SK-N-SH (cell line): Measurements from ENCODE around the gene AKAP6. TPM values are rescaled to one million over a fixed set of nuclear protein-coding genes. Genes with fewer than 3 reads are reported as not detected.
A peak's percentile ranks its signal among the peaks of the same experiment; 100 is the strongest.

ENCODE experiments used
- CTCF ChIA-PET: fragments of 300-600, 350-600 bp; formaldehyde crosslinking; extraction: SDS; loops from one replicate; lab custom pipeline; 2021; lab: Yijun Ruan, JAX
- POLR2A ChIA-PET: fragments of 350-600 bp; sonication (Branson Sonifier 250); formaldehyde crosslinking; extraction: SDS; loops from one replicate; lab custom pipeline; 2020; ENCODE audit warnings: antibody characterized with exemption, inconsistent platforms; lab: Yijun Ruan, JAX
- DNase-seq: peaks from one replicate; pipeline ENCODE4 v3.0.0; 2012
- H2AFZ ChIP-seq: fragments of 200-600 bp; sonication (generic); 2 replicates; pipeline ENCODE4 v1.8.1; 2016; ENCODE audit warnings: antibody characterized with exemption, mild to moderate bottlenecking, low read depth
- H3F3A ChIP-seq: fragments of 200-600 bp; sonication (generic); replicated peaks from 2 replicates; pipeline ENCODE3; 2016; ENCODE audit warnings: antibody characterized with exemption, mild to moderate bottlenecking; ENCODE audit not compliant: insufficient read depth
- H3K27ac ChIP-seq, 2 experiments: fragments of 200-500 bp in 1 of 2; fragments of 200-600 bp in 1 of 2; sonication (Bioruptor generic) in 1 of 2; sonication (generic), shearing (Covaris generic) in 1 of 2; 2 replicates each; pipeline versions ENCODE4 v1.5.1 to v1.6.1; 2014 to 2016; ENCODE audit warnings: low read depth in 2 of 2, inconsistent platforms in 1 of 2, low read length in 1 of 2, mild to moderate bottlenecking in 1 of 2, mixed read lengths in 1 of 2
- H3K27me3 ChIP-seq: fragments of 200-600 bp; sonication (generic), shearing (Covaris generic); 2 replicates; pipeline ENCODE4 v1.6.1; 2016; ENCODE audit warnings: mixed run types; ENCODE audit not compliant: insufficient read depth
- H3K36me3 ChIP-seq, 2 experiments: fragments of 200-500 bp in 1 of 2; fragments of 200-600 bp in 1 of 2; sonication (Bioruptor generic) in 1 of 2; sonication (generic) in 1 of 2; replicated peaks in 1 of 2; 2 replicates each; pipeline versions ENCODE3 to v1.5.1; 2014 to 2016; ENCODE audit warnings: low read length in 1 of 2, mild to moderate bottlenecking in 1 of 2; ENCODE audit not compliant: insufficient read depth in 2 of 2, control insufficient read depth in 1 of 2
- H3K4me1 ChIP-seq, 2 experiments: fragments of 200-500 bp in 1 of 2; fragments of 200-600 bp in 1 of 2; sonication (Bioruptor generic) in 1 of 2; sonication (generic), shearing (Covaris generic) in 1 of 2; 2 replicates each; pipeline versions ENCODE4 v1.5.1 to v1.6.1; 2014 to 2016; ENCODE audit warnings: low read depth in 1 of 2, low read length in 1 of 2, mixed run types in 1 of 2; ENCODE audit not compliant: insufficient read depth in 2 of 2, control insufficient read depth in 1 of 2
- H3K4me2 ChIP-seq: fragments of 200-600 bp; sonication (generic), shearing (Covaris generic); 2 replicates; pipeline ENCODE4 v1.6.1; 2017; ENCODE audit warnings: mixed run types
- H3K4me3 ChIP-seq, 2 experiments: fragments of 200-500 bp in 1 of 2; fragments of 200-600 bp in 1 of 2; sonication (Bioruptor generic) in 1 of 2; sonication (generic), shearing (Covaris generic) in 1 of 2; 2 replicates each; pipeline versions ENCODE4 v1.5.1 to v1.8.1; 2014 to 2016; ENCODE audit warnings: low read depth in 2 of 2, inconsistent platforms in 1 of 2, low read length in 1 of 2, mild to moderate bottlenecking in 1 of 2, mixed read lengths in 1 of 2, moderate library complexity in 1 of 2
- H3K79me2 ChIP-seq: fragments of 200-600 bp; sonication (generic); 2 replicates; pipeline ENCODE4 v1.8.1; 2017; ENCODE audit warnings: mild to moderate bottlenecking; ENCODE audit not compliant: insufficient read depth
- H3K9ac ChIP-seq: fragments of 200-600 bp; sonication (generic); 2 replicates; pipeline ENCODE4 v1.6.1; 2017; ENCODE audit warnings: mixed run types
- H3K9me2 ChIP-seq: fragments of 200-600 bp; sonication (generic); 2 replicates; pipeline ENCODE4 v1.6.1; 2017; ENCODE audit warnings: mixed run types
- H3K9me3 ChIP-seq: fragments of 200-600 bp; sonication (generic); 2 replicates; pipeline ENCODE4 v1.6.1; 2017; ENCODE audit warnings: mixed run types, mild to moderate bottlenecking, moderate library complexity
- H4K20me1 ChIP-seq: fragments of 200-600 bp; sonication (generic); 2 replicates; pipeline ENCODE4 v1.6.1; 2017; ENCODE audit warnings: mild to moderate bottlenecking, mixed run types; ENCODE audit not compliant: insufficient read depth
- CHD2 ChIP-seq: fragments of 150-350 bp; IDR thresholded peaks from 2 replicates; pipeline ENCODE4 v1.6.1; 2018; ENCODE audit warnings: low read length; ENCODE audit not compliant: partially characterized antibody
- EP300 ChIP-seq, 2 experiments: IDR thresholded peaks; 2 replicates each; pipeline versions ENCODE4 v1.4.0 to v1.6.1; 2012; ENCODE audit warnings: borderline replicate concordance in 1 of 2, low read depth in 1 of 2, low read length in 1 of 2
- EZH2phosphoT487 ChIP-seq: fragments of 200-600 bp; sonication (generic); IDR thresholded peaks from 2 replicates; pipeline ENCODE4 v1.6.1; 2017; ENCODE audit warnings: low read depth, mixed run types, mild to moderate bottlenecking, antibody characterized with exemption, moderate library complexity, borderline replicate concordance
- FOSL2 ChIP-seq: IDR thresholded peaks from 2 replicates; pipeline ENCODE4 v1.4.0; 2012; ENCODE audit warnings: low read depth, mild to moderate bottlenecking, moderate library complexity, borderline replicate concordance
- FOXM1 ChIP-seq: IDR thresholded peaks from 2 replicates; pipeline ENCODE4 v1.4.0; 2012; ENCODE audit warnings: low read depth, mild to moderate bottlenecking
- GABPA ChIP-seq: IDR thresholded peaks from 2 replicates; pipeline ENCODE4 v1.4.0; 2012; ENCODE audit warnings: low read depth, mild to moderate bottlenecking
- GATA2 ChIP-seq: sonication (generic); formaldehyde crosslinking; IDR thresholded peaks from 2 replicates; pipeline ENCODE4 v1.5.0; 2020; ENCODE audit warnings: mild to moderate bottlenecking, missing genetic modification reagents
- JUND ChIP-seq: IDR thresholded peaks from 2 replicates; pipeline ENCODE4 v1.4.0; 2012
- MAX ChIP-seq: IDR thresholded peaks from 2 replicates; pipeline ENCODE4 v1.4.0; 2012; ENCODE audit warnings: low read depth
- MEF2A ChIP-seq: IDR thresholded peaks from 2 replicates; pipeline ENCODE4 v1.4.0; 2012; ENCODE audit warnings: low read depth, borderline replicate concordance
- MXI1 ChIP-seq: IDR thresholded peaks from 2 replicates; pipeline ENCODE4 v1.6.1; 2012; ENCODE audit warnings: mild to moderate bottlenecking, low read depth, low read length, improper control_type of control experiment
- NFIC ChIP-seq: IDR thresholded peaks from 2 replicates; pipeline ENCODE4 v1.4.0; 2012; ENCODE audit warnings: borderline replicate concordance
- NRF1 ChIP-seq: IDR thresholded peaks from 2 replicates; pipeline ENCODE4 v1.6.1; 2012; ENCODE audit warnings: low read depth, mild to moderate bottlenecking, low read length
- PBX3 ChIP-seq: IDR thresholded peaks from 2 replicates; pipeline ENCODE4; 2012
- POLR2AphosphoS5 ChIP-seq: IDR thresholded peaks from 2 replicates; pipeline ENCODE4 v1.6.1; 2012; ENCODE audit warnings: low read depth, low read length
- RAD21 ChIP-seq: IDR thresholded peaks from 2 replicates; pipeline ENCODE4 v1.6.1; 2012; ENCODE audit warnings: mild to moderate bottlenecking, low read length
- RCOR1 ChIP-seq: fragments of 150-350 bp; IDR thresholded peaks from 2 replicates; pipeline ENCODE4 v1.6.1; 2017; ENCODE audit warnings: antibody characterized with exemption, low read length
- RFX5 ChIP-seq: IDR thresholded peaks from 2 replicates; pipeline ENCODE4 v1.6.1; 2012; ENCODE audit warnings: mild to moderate bottlenecking, improper control_type of control experiment, low read length
- RXRA ChIP-seq: IDR thresholded peaks from 2 replicates; pipeline ENCODE4 v1.4.0; 2012; ENCODE audit warnings: low read depth, mild to moderate bottlenecking, borderline replicate concordance
- SIN3A ChIP-seq: IDR thresholded peaks from 2 replicates; pipeline ENCODE4 v1.6.1; 2012; ENCODE audit warnings: low read depth, mild to moderate bottlenecking, low read length, moderate library complexity, borderline replicate concordance
- TAF1 ChIP-seq: IDR thresholded peaks from 2 replicates; pipeline ENCODE4 v1.6.1; 2012; ENCODE audit warnings: low read depth, mild to moderate bottlenecking, low read length, moderate library complexity, borderline replicate concordance
- TCF12 ChIP-seq: IDR thresholded peaks from 2 replicates; pipeline ENCODE4 v1.4.0; 2012
- TEAD4 ChIP-seq: IDR thresholded peaks from 2 replicates; pipeline ENCODE4 v1.4.0; 2012; ENCODE audit warnings: mild to moderate bottlenecking, borderline replicate concordance; ENCODE audit not compliant: insufficient read depth
- USF1 ChIP-seq: IDR thresholded peaks from 2 replicates; pipeline ENCODE4 v1.4.0; 2012; ENCODE audit warnings: low read depth, borderline replicate concordance
- USF2 ChIP-seq: fragments of 150-350 bp; IDR thresholded peaks from 2 replicates; pipeline ENCODE4 v1.6.1; 2017; ENCODE audit warnings: antibody characterized with exemption, low read length, low read depth, borderline replicate concordance
- YY1 ChIP-seq: IDR thresholded peaks from 2 replicates; pipeline ENCODE4 v1.4.0; 2012; ENCODE audit warnings: low read depth, mild to moderate bottlenecking
- ZBTB33 ChIP-seq: IDR thresholded peaks from 2 replicates; pipeline ENCODE4 v1.4.0; 2012; ENCODE audit warnings: low read depth, borderline replicate concordance
- WGBS: methylation state at CpG from one replicate; pipeline ENCODE4 v1.1.6; 2017; ENCODE audit warnings: low lambda C conversion rate; 5-methylcytosine and 5-hydroxymethylcytosine counted together
- polyA plus RNA-seq, 3 experiments: library from polyadenylated mRNA; depleted of rRNA; stranded (reverse); fragments of >200 nt; gene quantifications; 2 replicates each; pipeline ENCODE4 v1.2.3, GENCODE V29; 2012

The AKAP6 gene
- polyA plus RNA-seq, 1 of the 3 experiments (the other 2 are of a cell fraction): 1.7 TPM

GRCh38 chr14:32633224-32633859 is 304.2 kb downstream of the AKAP6 start:
- Histone ChIP-seq H3K4me1 (peaks cover 4 to 34% of the 10 kb centered on the region in 2 experiments; a peak in 2 of 4 replicates), H3K36me3 (no peaks in the 10 kb centered on the region), H3K9ac (no peak overlapping the region), H3K4me2 (peak overlapping the region; percentile 14; the same call in 1 of the 2 replicates), H3K27me3 (no peaks in the 10 kb centered on the region), H3K4me3 (no peak overlapping the region), H3F3A (no peaks in the 10 kb centered on the region), H4K20me1 (no peaks in the 10 kb centered on the region), H2AFZ (no peak overlapping the region), H3K79me2 (no peaks in the 10 kb centered on the region), H3K27ac (peak overlapping the region in 1 of 2 experiments; percentile 41; a peak in 1 of 4 replicates), H3K9me2 (no peaks in the 10 kb centered on the region), H3K9me3 (no peaks in the 10 kb centered on the region)
- DNase-seq: no peak
- ChIA-PET POLR2A (no interaction called here), CTCF (interaction anchor here (0.6 kb wide), 2 partner anchors 651 to 726 kb away, joined by 3 read pairs; no protein-coding TSS in a partner anchor)
- 75% methylated on average over 3 of the region's 3 CpGs for WGBS
- TF ChIP-seq PBX3 (peak; percentile 69), SIN3A (no peak), USF1 (peak; percentile 53; the same call in 1 of the 2 replicates), JUND (no peak; the same call in 1 of the 2 replicates), USF2 (no peak), TEAD4 (no peak), TCF12 (peak; percentile 47; the same call in 1 of the 2 replicates), CHD2 (no peak), TAF1 (no peak), MXI1 (no peak), GABPA (no peak), RCOR1 (no peak), ZBTB33 (no peak), NRF1 (no peak), FOXM1 (no peak), EP300 (IDR thresholded peaks at IDR 0.05; ENCODE audit: borderline replicate concordance in 1 of 2, low read depth in 1 of 2, low read length in 1 of 2) (0 out of 4 replicates have a peak, but pooled peaks of 1 of the 2 experiments have one; percentile 14), YY1 (no peak), MEF2A (no peak), FOSL2 (peak; percentile 17; the same call in 1 of the 2 replicates), MAX (no peak), NFIC (no peak), RXRA (no peak), RAD21 (no peak), RFX5 (no peak), EZH2phosphoT487 (no peak), GATA2 (CRISPR knock-in tag) (no peak), POLR2AphosphoS5 (no peak)
